ENCODE data around the gene DERL3.
A peak's percentile ranks its signal among the peaks of the same experiment; 100 is the strongest.

Gene DERL3

DNA sequence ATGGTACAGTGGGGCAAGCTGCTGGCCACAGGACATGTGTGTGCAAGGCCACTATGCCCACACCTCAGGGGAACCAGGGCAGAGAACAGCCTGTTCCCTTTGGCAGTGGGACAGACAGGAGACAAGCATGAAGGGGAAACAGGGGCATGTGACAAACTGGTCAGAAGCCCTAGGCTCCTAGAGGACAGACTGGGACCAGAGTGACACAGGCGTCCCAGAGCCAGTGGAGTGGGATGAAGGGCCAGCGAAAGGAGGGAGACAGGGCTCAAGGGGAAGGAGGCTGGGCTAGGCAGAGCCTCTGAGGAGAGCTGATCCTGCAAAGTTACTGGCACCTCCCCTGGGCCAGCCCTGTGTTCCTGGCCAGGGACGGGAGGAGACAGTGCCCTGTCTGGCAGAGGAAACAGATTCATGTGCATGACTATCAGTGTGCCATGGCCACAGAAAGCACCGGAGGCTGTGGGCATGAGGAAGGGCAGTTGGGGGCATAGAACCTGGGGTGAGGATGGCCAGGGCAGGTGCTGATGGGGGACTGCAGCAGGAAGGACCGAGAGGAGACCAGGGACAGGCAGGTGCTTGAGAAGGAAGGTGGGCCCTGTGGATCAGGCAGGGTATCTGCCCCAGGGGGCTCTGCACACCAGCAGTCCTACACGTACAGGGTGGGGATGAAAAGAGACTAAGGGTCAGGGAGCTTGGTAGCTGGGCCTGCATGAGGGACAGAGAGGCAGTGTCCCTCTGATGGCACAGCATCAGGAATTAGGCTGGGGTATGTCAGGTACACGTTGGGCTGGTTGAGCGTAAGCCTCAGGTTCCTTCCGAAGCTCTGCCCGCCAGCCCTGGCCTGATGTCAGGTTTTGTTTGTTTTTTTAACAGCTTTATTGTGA, 9.8 kb downstream of the DERL3 start:
- no peak overlapping the region for H3K27ac Mint-ChIP-seq
- H3K4me1 Mint-ChIP-seq, result peaks cover 5% of the 10 kb centered on the region
- H3K36me3 Mint-ChIP-seq (ENCODE audit: low read depth), result peaks cover 19% of the 10 kb centered on the region
- H3K9me3 Mint-ChIP-seq, result no peaks in the 10 kb centered on the region
- no peaks in the 10 kb centered on the region for H3K27me3 Mint-ChIP-seq
- H3K4me3 Mint-ChIP-seq, result no peak overlapping the region
- ATAC-seq, result no peak
- DNase-seq, result no peak

GRCh38 chr22:23827351-23827995, 11.3 kb downstream of the DERL3 start:
- Mint-ChIP-seq H3K9me3 (no peaks in the 10 kb centered on the region), H3K4me1 (peaks cover 5% of the 10 kb centered on the region), H3K4me3 (no peak overlapping the region), H3K27ac (no peak overlapping the region), H3K36me3 (ENCODE audit: low read depth) (peaks cover 30% of the 10 kb centered on the region), H3K27me3 (no peaks in the 10 kb centered on the region)
- DNase-seq, result no peak
- no peak for ATAC-seq

GRCh38 chr22:23826510-23827350, 12.1 kb downstream of the DERL3 start:
- Mint-ChIP-seq H3K4me1 (peaks cover 5% of the 10 kb centered on the region), H3K27me3 (no peaks in the 10 kb centered on the region), H3K4me3 (no peak overlapping the region), H3K27ac (no peak overlapping the region), H3K9me3 (no peaks in the 10 kb centered on the region), H3K36me3 (ENCODE audit: low read depth) (peaks cover 32% of the 10 kb centered on the region)
- ATAC-seq (no peak), DNase-seq (no peak)

DNA sequence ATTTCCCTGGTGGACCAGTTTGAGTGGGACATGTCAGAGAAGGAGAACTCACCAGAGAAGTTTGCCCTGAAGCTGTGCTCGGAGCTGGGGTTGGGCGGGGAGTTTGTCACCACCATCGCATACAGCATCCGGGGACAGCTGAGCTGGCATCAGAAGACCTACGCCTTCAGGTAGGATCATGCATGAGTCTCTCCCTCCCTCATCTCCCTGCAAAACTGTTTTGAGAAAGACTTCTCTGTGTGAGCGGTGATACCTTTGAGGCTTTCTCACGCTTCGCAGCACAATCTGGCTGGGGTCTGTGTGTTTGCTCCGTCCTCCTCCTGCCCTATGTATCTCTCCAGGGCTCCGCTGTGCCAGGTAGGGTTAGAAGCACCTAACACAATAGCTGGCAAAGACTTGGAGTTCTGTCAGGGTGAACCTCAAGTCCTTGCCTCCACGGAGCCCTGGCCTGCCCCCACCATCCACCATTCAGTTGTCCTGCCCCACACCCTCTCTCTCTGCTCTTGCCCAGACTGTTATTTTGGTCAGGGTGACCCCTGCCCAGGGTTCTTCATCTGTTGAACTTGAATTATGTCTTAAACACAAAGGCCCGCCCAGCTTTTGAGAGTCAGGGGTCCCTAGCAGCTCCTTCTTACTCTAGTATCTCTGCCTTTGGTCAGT, 13.4 kb downstream of the DERL3 start:
- DNase-seq (no peak), ATAC-seq (no peak)
- peaks cover 9% of the 10 kb centered on the region for H3K4me1 Mint-ChIP-seq
- H3K9me3 Mint-ChIP-seq, result no peaks in the 10 kb centered on the region
- no peak overlapping the region for H3K27ac Mint-ChIP-seq
- no peak overlapping the region for H3K4me3 Mint-ChIP-seq
- peaks cover 31% of the 10 kb centered on the region for H3K36me3 Mint-ChIP-seq (ENCODE audit: low read depth)
- H3K27me3 Mint-ChIP-seq, result no peaks in the 10 kb centered on the region

DNA sequence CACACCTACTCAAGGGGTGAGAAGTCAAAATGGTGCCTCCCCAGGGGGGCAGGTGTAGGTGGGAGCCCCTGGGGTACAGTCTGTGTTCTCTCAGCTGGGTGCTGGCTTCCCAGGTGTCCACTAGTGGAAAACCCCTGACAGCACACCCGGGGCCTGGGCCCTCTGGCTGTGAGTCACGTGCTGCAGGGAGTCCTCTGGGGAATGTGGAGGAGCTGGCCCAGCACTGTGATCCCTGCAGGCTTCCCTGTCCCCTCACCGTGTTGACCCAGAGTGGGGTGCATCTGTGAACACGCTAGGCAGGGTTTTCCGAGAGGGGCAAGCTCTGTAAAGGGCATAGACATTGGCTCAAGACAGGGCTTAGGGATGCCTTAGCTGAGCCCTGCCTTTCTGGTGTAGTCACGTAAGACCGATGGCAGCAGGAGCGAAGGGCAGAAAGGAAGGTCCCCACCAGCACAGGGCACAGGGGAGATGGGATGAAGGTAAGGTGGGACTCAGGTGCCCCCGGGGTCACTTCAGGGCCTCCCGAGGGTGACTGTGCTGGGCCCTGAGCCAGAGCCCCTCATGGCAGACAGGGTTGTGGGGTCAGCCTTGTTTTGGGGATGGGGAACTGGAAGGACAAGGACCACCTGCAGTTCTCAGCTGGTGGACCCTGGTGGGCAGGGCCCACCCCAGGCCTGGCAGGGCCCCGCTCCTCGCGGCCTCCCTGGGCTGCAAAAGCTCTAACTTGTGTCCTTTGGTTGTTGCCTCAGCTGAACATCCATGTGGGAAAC, 14.1 kb downstream of the DERL3 start:
- no peaks in the 10 kb centered on the region for H3K27me3 Mint-ChIP-seq
- H3K4me1 Mint-ChIP-seq, result peaks cover 9% of the 10 kb centered on the region
- no peaks in the 10 kb centered on the region for H3K9me3 Mint-ChIP-seq
- DNase-seq, result no peak
- H3K36me3 Mint-ChIP-seq (ENCODE audit: low read depth), result peaks cover 31% of the 10 kb centered on the region
- no peak overlapping the region for H3K4me3 Mint-ChIP-seq
- no peak overlapping the region for H3K27ac Mint-ChIP-seq
- no peak for ATAC-seq

DNA sequence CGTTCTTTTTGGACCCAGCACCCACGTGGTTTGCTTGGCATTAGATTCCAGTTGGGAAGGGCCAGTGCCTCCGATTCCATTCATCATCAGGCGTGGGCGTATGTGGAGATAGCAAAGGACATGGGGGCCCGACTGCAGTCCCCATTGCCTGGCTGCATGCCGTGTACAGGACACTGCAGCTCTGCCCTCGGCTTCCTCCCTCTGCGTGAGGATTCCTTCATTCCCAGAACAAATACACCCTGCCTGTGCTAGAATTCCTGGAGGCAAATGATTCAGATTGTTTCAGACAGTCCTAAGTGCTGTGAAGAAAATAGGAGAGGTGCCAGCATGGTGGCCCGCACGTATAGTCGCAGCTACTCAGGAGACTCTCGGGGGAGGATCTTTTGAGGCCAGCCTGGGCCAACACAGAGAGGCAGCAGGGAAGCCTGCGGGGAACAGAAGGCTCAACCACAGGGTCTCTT, 15.4 kb downstream of the DERL3 start:
- DNase-seq (no peak), ATAC-seq (no peak)
- Mint-ChIP-seq H3K4me1 (peaks cover 10% of the 10 kb centered on the region), H3K36me3 (ENCODE audit: low read depth) (peaks cover 35% of the 10 kb centered on the region), H3K27me3 (no peaks in the 10 kb centered on the region), H3K27ac (peak overlapping the region; percentile 8), H3K9me3 (no peaks in the 10 kb centered on the region), H3K4me3 (no peak overlapping the region)

DNA sequence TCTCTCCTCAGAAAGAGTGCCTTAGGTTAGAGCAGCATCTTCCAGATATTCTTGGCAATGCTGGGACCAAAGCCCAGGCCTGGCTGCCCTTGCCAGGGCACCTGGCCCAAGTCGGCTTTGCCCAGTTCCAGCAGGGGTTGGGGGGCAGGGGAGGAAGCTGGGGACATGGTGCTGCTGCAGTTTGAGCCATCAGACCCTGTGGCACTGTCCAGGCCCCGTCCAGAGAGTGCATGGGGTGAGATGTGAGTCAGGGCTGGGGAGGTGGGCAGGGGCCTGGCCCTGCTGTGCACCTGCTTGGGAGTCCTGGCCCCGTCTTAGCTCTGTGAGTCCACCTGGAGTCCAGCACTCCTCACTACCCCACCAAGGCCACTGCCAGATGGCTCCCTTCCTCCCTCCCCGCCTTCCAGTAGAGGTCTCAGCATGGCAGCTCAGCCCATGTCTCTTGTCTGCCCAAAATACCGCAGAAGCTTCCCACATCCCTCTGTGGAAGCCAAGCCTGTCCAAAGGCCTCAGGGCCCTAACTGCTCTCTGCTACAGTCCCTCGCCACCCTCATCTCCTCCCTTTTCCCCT, 16.6 kb downstream of the DERL3 start:
- Mint-ChIP-seq H3K9me3 (no peaks in the 10 kb centered on the region), H3K36me3 (ENCODE audit: low read depth) (peaks cover 37% of the 10 kb centered on the region), H3K4me3 (no peak overlapping the region), H3K4me1 (peaks cover 13% of the 10 kb centered on the region), H3K27ac (no peak overlapping the region), H3K27me3 (no peaks in the 10 kb centered on the region)
- ATAC-seq, result no peak
- no peak for DNase-seq

GRCh38 chr22:23820748-23821211, 18.0 kb downstream of the DERL3 start:
- H3K36me3 Mint-ChIP-seq (ENCODE audit: low read depth), result peaks cover 39% of the 10 kb centered on the region
- H3K27ac Mint-ChIP-seq, result peak overlapping the region; percentile 26
- ATAC-seq, result peak; percentile 55
- H3K4me1 Mint-ChIP-seq, result peaks cover 11% of the 10 kb centered on the region
- no peak overlapping the region for H3K4me3 Mint-ChIP-seq
- no peaks in the 10 kb centered on the region for H3K9me3 Mint-ChIP-seq
- DNase-seq, result no peak
- no peaks in the 10 kb centered on the region for H3K27me3 Mint-ChIP-seq

GRCh38 chr22:23818541-23818940, 20.3 kb downstream of the DERL3 start:
- Mint-ChIP-seq H3K4me1 (peaks cover 11% of the 10 kb centered on the region), H3K27ac (no peak overlapping the region), H3K4me3 (no peak overlapping the region), H3K27me3 (no peaks in the 10 kb centered on the region), H3K9me3 (no peaks in the 10 kb centered on the region), H3K36me3 (ENCODE audit: low read depth) (peaks cover 35% of the 10 kb centered on the region)
- ATAC-seq, result no peak
- no peak for DNase-seq

DNA sequence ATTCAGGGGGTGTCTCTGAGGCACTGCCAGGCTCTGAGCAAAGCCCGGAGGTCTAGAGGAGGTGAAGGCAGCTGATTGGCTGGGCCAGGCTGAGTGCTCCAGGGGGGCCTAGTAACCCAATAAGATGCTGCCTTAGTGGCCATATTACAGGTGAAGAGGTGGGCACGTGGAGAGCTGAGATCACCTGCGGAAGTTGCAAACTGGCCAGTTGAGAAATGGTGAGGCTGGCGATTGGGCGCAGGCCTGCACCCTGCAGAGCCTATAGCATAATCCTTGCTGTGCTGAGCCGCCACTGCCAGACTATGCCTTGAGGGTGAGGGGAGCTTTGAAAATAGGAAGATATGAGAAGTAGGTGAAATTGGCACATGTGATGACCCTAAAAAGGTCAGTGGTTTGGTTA, 21.7 kb downstream of the DERL3 start:
- Mint-ChIP-seq H3K36me3 (ENCODE audit: low read depth) (peaks cover 29% of the 10 kb centered on the region), H3K9me3 (no peaks in the 10 kb centered on the region), H3K27ac (no peak overlapping the region), H3K4me1 (peaks cover 11% of the 10 kb centered on the region), H3K27me3 (no peaks in the 10 kb centered on the region), H3K4me3 (no peak overlapping the region)
- ATAC-seq, result no peak
- no peak for DNase-seq

DNA sequence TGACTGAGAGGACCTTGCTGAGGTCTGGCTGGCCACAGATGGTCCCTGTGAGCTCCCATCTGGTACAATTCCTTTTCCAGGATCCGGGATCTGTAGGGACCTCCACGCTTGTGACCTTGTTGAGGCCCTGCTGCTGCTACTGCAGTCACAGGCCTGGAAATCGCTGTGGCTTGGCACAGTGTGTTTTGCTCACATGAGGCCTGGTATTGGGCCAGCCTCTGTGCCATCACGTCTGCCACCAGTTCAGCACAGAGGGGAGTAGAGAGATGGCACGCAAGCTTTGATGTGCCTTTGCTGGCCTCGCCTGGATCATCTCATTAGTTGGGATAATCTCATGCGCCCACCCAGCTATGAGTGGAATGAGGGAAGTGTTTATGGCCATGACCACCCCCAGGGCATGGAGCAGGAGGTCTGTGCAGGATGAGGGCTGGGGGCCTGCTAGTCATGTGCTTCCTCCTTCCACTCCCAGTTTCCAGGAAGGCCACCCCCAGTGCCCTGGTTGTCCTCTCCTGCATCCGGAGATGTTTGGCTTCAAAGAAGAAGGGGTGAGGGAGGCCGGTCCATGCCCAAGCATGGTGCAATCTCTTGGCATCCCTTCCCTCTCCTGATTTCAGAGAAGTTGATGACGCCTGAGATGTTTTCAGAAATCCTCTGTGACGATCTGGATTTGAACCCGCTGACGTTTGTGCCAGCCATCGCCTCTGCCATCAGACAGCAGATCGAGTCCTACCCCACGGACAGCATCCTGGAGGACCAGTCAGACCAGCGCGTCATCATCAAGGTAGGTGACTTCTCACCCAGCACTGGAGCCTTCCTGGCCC, 22.4 kb downstream of the DERL3 start:
- DNase-seq, result no peak
- no peaks in the 10 kb centered on the region for H3K27me3 Mint-ChIP-seq
- peaks cover 33% of the 10 kb centered on the region for H3K36me3 Mint-ChIP-seq (ENCODE audit: low read depth)
- no peak overlapping the region for H3K27ac Mint-ChIP-seq
- H3K4me3 Mint-ChIP-seq, result no peak overlapping the region
- H3K4me1 Mint-ChIP-seq, result peaks cover 11% of the 10 kb centered on the region
- ATAC-seq, result no peak
- no peaks in the 10 kb centered on the region for H3K9me3 Mint-ChIP-seq

DNA sequence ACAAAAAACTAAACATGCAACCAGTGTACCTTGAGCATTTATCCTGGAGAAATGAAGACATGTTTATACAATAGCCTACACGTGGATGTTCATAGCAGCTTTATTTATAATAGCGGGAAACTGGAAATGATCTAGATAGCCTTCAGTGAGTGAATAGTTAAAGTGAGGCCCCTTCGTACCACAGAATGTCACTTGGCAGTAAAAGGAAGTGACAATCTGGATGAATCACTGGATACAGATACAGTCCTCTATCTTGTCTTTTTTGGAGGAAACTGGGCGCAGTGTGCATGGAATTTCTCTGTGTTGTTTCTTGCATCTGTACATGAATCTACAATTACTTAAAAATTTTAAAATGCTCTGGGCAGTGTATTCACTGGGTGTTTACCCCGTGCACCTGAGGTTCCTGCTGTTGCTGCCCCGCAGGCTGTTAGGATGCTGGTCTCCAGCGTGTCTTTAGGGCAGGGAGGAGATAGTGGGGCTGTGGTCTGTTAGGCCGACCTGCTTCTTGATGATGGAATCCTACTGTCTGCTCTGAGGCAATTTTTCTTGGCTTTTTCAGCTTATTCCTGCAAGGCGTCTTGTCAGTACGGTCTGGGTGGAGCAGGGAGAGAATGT, 23.2 kb downstream of the DERL3 start:
- H3K36me3 Mint-ChIP-seq (ENCODE audit: low read depth), result peaks cover 31% of the 10 kb centered on the region
- no peaks in the 10 kb centered on the region for H3K27me3 Mint-ChIP-seq
- H3K9me3 Mint-ChIP-seq, result no peaks in the 10 kb centered on the region
- H3K4me1 Mint-ChIP-seq, result peaks cover 10% of the 10 kb centered on the region
- ATAC-seq (no peak), DNase-seq (no peak)
- H3K27ac Mint-ChIP-seq, result no peak overlapping the region
- H3K4me3 Mint-ChIP-seq, result no peak overlapping the region
